Activated T-helper 1 cell treated with anti-CD3 and anti-CD28 coated beads, Interleukin-2, amount 50 U/mL, for 16 hours (primary cell): ENCODE measurements around the gene TFDP2.
"Not testable (repeated sequence)": the region's sequence is repeated elsewhere in the genome, so short reads cannot be mapped to it uniquely, and the experiment has no call there.

Experiments
- DNase-seq, 2 donors: peaks; one replicate each; pipeline ENCODE4 v3.0.0-alpha.2; 2020; ENCODE audit warnings: low read depth in 1 of 2, low spot score in 1 of 2

Gene TFDP2

GRCh38 chr3:141929341-141929995 is 219.9 kb downstream of the TFDP2 start:
- DNase-seq, result no peak

DNA sequence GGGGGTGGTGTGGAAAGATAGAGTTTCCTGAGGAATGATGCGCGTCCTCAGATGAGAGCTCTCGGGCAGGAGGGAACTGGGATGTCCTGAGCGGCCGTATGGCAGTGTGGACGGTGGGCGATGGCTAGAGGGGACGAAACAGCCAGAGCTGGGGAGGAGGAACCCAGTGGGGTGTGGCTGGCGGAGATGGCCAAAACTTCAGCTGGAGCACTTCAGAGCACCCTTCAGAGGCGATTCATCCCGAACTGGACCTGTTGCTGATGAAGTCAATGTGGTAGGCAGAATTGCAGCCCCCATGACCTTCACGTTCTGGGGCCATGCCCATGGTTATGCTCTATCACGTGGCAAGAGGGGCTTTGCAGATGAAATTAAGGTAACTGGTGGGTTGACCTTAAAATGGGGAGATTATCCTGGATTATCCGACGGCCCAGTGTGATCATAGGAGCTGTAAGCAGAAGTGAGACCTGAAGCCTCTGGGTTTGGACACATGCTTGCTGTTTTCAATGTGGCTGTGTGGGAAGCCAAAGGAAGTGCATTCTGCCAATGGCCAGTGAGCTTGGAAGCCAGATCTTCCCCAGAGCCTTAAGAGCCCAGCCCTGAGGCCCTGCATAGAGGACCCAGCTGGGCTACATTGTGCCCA is 220.6 kb downstream of the TFDP2 start:
- DNase-seq, result no peak

GRCh38 chr3:141926929-141927328 is 222.4 kb downstream of the TFDP2 start:
- no peak for DNase-seq

- not testable (repeated sequence) for DNase-seq
Measured at GRCh38 chr3:141925677-141926076, 223.7 kb downstream of the TFDP2 start.

- DNase-seq, result no peak
Measured at GRCh38 chr3:141921316-141921715, 228.0 kb downstream of the TFDP2 start.

DNA sequence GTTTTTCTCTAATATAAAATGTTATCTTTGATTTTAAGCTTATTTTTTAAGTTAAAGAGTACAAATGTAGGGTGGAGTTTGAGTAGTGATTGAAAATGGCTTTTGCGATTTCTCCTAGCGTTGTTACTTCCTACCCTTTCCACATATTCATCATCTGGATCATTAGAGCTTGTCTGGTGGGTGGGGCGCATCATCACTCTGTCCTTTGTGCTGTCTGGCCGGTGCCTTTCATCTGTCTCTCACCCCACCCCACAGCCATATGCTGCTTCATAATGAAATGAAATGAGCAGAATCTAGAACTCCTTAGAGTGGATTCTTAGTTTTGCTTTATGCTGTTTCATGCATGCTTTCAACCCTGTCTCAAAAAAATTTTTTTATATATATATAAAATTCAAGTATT is 228.6 kb downstream of the TFDP2 start:
- DNase-seq, result no peak

DNA sequence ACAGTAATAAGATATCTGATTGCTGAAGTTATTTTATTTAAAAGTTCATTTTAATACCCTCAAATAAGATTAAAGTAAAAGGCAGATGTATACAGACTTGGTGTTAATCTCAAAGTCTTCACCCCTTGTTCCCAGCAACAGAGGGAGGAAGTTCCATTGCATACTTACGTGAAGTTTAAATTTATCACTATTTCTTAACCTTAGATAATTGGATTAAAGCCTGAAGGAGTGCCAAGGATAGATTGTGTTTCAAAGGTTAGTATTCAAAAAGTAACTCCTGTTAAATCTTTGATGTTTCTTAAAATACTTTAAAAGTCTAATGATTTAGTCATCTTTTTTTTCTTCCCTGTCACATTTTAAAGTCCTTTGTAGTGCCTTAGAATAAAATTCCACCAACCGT is 233.6 kb downstream of the TFDP2 start:
- no peak for DNase-seq

DNA sequence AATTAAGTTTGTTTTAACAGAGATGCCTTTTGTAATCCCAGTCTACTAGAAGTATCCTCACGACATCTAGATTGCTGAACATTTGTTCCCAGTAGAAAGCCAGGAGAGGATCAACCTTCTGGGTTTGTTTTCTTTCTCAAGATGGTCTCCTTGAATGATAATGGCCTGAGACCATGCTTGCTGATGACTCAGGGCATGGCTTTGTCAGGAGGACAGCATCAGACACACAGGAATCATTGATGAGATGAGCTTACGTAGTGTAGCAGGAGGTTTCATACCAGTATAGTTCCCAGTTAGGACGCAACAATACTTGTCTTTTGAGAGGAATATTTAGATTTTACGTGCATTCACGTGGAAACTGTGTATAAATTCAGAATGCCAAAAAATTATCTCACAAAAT is 234.3 kb downstream of the TFDP2 start:
- no peak for DNase-seq

DNA sequence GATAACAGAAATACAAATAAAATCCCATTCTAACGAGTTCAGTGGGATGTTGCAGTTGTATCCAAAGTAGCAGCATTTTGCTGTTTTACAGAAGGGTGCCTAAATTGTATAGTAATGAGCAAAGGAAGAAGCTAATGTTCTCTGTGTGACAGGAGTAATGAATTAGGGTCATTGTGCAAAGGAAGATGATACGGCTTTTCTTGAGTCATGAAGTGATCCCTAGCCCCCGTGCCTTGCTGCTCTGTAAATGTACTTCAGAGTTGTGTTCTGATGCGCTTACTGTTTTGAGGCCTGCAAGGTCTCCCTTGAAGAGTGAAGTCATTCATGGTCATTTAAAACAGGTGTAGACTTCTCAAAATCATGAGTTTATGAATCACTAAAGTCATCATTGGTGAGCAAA is 235.0 kb downstream of the TFDP2 start:
- no peak for DNase-seq

DNA sequence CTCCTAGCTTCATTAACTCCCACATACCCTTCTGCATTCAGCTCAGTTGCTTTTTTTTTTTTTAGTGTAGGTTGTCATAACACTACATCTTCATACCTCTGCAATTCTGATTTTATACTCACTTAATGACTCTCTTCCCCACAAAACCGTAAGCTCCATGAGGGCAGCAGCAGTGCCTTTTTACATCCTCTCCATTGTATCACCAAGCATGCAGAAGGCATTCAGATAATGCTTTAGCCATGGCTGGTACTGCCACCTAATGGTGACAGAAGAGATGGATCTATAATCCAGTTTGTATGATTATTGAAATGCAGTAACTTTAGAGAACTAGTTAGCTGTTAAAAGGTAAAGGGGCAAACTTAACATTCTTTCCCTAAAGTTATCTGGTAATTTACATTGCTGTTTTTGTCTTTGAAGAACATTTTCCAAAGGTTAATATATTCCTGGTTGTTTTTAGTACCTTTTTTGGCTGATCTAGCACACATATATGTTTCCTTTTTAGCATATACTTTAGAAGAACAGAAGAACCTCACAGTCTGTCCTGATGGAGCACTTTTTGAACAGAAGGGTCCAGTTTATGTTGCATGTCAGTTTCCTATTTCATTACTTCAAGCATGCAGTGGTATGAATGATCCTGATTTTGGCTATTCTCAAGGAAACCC is 236.1 kb downstream of the TFDP2 start:
- DNase-seq, result peak in 1 of 2 donors; percentile 15

- not testable (repeated sequence) for DNase-seq
Measured at GRCh38 chr3:141909986-141910385, 239.4 kb downstream of the TFDP2 start.

DNA sequence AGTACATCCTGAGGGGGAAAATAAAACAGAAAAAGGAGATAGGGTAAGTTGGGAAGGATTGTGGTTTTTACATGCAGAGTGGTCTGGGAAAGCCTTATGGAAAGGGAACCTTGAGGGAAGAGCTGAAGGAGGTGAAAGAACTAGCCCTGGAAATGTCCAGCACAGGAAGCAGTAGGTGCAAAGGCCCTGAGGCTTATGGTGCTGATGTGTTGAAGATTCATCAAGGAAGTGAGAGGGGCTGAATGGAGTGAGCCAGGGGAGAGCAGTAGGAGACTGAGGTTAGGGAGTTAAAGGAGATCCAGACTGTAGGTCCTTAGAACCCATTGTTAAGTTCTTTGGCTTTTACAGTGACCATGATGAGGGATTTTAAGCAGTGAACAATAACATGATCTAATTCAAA is 239.9 kb downstream of the TFDP2 start:
- DNase-seq, result no peak

- DNase-seq, result no peak
Measured at GRCh38 chr3:141905129-141905528, 244.2 kb downstream of the TFDP2 start.

- no peak for DNase-seq
Measured at GRCh38 chr3:141904203-141904602, 245.1 kb downstream of the TFDP2 start.

- DNase-seq, result no peak
Measured at GRCh38 chr3:141901914-141902313, 247.4 kb downstream of the TFDP2 start.

DNA sequence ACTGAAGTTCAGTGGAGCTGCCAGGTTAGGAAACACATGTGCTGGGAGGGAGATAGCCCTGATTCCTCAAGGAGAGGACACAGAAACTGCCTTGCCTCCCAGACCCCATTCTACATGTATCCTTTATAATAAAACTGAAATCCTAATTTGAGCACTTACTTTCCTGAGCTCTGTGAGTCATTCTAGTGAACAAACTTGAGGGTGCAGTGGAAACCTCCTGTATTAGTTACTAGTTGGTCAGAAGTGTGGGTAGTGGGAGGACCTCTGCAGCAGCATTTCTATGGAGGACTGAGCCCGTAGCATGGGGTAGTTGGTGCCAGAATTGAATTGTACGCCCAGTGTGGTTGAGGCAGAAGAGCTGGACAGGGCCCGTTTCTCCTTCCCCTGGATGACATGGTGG is 249.0 kb downstream of the TFDP2 start:
- no peak for DNase-seq

- DNase-seq, result no peak
Measured at GRCh38 chr3:141898908-141899307, 250.4 kb downstream of the TFDP2 start.

DNA sequence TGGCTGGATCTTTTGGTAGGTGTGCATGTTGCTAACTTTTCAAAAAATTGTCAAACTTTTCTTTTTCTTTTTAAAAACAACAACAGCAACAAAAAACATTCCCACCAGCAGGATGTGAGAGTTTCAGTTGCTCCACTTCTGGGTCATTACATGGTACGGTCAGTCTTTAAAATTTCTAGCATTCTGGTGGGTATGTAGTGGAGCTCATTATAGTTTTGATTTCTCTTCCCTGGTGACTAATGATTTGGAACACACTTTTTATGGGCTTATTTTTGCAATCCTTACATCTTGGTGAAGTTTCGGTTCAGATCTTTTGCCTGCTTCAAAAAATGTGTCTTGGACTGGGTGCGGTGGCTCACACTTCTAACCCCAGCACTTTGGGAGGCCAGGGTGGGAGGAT is 253.6 kb downstream of the TFDP2 start:
- no peak for DNase-seq

GRCh38 chr3:141894524-141895176 is 254.7 kb downstream of the TFDP2 start:
- DNase-seq, result no peak
